KOPT-K1 (cell line): ENCODE results near the gene TP53BP1.

Experiments
- H3K27ac ChIP-seq: fragments of 200-600 bp; sonication (generic); 2 replicates; pipeline ENCODE4 v1.5.1; 2016; ENCODE audit warnings: antibody characterized with exemption, mild to moderate bottlenecking, low read depth, low read length; ENCODE audit not compliant: poor library complexity, severe bottlenecking
- H3K36me3 ChIP-seq: fragments of 200-600 bp; sonication (generic); 2 replicates; pipeline ENCODE4 v1.5.1; 2017; ENCODE audit warnings: antibody characterized with exemption, mild to moderate bottlenecking, low read length, moderate library complexity; ENCODE audit not compliant: insufficient read depth
- H3K9me3 ChIP-seq: fragments of 200-600 bp; sonication (generic); 2 replicates; pipeline ENCODE4 v1.5.1; 2017; ENCODE audit warnings: antibody characterized with exemption, low read length, mild to moderate bottlenecking; ENCODE audit not compliant: insufficient read depth, poor library complexity, severe bottlenecking

Gene TP53BP1

DNA sequence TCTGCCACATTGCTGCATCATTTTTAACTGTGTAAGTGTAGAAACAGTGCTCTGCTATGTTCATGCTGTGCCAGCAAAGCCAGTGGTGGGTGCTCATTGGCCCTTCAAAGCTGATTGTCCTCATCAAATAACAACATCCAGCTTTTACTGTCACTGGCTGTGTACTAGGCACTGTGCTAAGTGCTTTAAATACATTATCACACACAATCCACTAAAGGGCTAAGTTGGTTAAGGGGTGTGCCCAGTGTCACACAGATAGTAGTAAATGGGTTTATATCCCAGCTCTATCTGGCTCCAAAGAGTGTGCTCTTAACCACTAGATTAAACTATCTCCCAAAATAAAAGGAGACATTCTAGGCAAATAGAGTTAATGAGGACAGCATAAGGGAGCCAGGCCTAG lies 114.4 kb downstream of the TP53BP1 start:
- H3K36me3 ChIP-seq = peaks cover 70% of the 10 kb centered on the region
- H3K27ac ChIP-seq = no peak overlapping the region
- H3K9me3 ChIP-seq = no peaks in the 10 kb centered on the region

DNA sequence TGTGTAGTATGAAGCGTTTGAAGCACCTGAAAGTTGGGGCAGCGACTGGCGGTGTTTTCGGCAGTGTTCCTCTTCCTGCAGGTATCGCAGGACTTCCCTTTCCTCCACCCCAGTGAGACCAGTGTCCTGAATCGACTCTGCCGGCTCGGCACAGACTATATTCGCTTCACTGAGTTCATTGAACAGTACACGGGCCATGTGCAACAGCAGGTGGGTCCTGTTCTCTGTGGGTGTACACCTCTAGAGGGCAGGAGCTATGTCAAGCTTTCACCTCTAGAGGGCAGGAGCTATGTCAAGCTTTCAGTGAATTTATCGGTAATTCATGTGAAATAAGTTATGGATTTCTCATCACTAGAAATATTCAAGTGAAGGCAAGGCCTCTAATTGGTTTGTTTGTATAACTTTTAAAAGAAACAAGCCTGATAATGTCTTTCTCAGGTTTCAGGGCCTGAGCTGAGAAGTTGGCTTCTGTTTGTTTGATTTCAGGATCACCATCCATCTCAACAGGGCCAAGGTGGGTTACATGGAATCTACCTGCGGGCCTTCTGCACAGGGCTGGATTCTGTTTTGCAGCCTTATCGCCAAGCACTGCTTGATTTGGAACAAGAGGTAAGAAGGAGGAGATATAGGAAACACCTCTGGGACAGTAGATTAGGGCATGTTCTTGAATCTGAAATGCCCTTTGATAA lies 116.8 kb downstream of the TP53BP1 start:
- Histone ChIP-seq H3K36me3 (peaks cover 50% of the 10 kb centered on the region), H3K9me3 (no peaks in the 10 kb centered on the region), H3K27ac (no peak overlapping the region)

DNA sequence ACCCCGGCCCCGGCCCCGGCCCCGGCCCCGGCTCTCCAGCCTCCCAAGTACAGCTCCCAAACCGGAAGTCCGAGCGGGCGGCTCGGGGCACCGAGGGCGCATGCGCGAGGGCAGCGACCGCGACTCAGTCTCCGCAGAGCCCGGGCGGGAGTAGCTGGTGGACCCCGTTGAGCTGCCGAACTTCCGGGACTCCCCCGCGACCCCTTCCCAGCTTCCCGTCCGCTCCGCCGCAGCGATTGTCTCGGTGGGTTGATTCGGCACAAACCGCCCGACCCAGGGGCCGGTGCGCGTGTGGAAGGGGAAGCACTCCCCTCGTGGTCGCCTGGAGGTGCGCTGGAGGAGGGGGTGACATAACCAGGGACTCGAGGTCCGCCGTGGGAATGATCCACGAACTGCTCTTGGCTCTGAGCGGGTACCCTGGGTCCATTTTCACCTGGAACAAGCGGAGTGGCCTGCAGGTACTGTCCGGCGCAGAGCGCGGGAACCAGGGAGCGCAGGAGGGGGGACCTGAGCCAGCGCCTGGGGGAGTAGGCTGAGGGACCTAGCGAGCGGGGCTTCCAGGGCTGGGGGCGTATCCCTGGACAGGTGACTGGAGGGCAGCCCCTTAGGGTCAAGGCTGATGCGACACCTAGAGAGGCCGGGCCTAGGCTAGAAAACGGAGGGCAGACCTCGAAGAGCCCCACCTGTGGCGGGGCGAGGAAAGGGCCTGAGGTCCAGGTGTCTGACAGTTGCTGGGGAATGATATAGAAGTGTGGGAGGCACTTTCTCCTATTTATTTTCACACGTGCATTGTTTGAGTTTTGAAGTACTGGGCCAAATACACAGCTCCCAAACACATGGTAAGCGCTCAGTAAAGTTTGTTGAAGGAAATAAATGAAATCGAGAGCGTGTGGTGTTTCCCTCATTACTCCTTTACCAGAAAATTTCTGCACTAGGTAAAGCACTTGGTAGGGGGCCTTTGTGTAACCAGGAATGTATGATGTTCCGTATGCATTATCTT lies 121.7 kb downstream of the TP53BP1 start, which contains the start of the genes TUBGCP4 and ZSCAN29:
TUBGCP4 (plus strand) TSS at position 127 of the 1,000 bp plus-strand sequence; CDS start at position 381, 254 bp downstream.
ZSCAN29 (minus strand) TSS at position 69 of the 1,000 bp plus-strand sequence. CDS start 1,130 bp downstream, outside the sequence.
- Histone ChIP-seq H3K9me3 (no peaks in the 10 kb centered on the region), H3K27ac (peak within 1 kb of the TSS; percentile 86), H3K36me3 (peaks cover 20% of the 10 kb centered on the region)

DNA sequence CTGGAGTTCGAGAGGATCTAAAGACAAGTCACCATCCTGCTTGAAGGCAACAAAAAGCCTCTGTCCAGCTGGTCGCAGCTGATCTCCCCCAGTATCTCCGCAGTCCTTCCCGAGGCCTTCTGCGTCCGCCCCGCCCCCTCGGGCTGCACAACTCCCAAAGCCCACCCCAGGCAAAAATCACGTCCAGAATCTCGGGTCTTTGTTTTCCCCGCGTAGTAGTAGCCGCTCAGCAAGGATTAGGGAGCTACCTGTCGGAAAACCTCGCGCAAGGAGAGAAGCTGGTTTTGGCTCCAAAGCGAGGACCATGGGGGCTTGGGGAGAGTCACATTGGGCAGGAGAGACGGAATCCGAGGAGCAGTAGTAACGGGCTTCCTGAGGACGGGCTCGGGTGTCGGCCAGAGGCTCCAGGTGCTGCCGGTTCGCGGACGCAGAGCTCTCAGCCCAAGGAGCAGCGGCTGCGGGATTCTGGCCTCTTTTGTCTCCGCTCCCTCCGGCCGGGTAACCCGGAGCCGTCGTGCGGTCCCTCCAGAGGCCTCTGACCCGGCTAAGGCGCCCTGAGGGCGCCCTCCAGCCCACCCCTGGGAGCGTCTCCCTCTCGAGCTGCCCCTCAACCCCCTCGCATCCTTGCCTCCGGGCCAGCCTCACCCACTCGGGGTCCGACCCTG lies 122.5 kb downstream of the TP53BP1 start:
- Histone ChIP-seq H3K36me3 (peaks cover 28% of the 10 kb centered on the region), H3K27ac (peak overlapping the region; percentile 86), H3K9me3 (no peaks in the 10 kb centered on the region)

DNA sequence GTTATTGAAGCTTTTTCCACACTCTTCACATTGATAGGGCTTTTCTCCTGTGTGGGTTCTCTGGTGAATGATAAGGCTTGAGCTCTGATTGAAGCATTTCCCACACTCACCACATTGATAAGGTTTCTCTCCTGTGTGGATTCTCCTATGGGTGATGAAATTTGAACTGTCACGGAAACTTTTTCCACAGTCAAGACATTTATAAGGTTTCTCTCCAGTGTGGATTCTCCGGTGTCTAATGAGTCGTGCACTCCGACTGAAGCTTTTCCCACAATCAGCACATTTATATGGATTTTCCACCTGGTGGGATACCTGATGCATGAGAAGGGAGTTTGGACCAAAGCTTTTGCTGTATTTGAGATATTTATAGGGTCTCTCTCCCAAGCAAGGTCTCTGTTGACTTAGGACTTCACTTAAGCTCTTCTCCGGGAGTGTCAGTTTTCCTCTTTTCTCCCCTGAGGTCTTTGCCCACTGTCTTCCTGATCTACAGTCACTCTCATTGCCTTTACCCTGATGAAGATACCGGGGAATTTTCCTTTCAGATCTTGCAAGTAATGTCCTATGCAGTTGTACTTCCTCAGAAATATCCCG lies 131.5 kb downstream of the TP53BP1 start:
- H3K27ac ChIP-seq = no peak overlapping the region
- H3K36me3 ChIP-seq = peaks cover 90% of the 10 kb centered on the region
- peaks cover 63% of the 10 kb centered on the region for H3K9me3 ChIP-seq

DNA sequence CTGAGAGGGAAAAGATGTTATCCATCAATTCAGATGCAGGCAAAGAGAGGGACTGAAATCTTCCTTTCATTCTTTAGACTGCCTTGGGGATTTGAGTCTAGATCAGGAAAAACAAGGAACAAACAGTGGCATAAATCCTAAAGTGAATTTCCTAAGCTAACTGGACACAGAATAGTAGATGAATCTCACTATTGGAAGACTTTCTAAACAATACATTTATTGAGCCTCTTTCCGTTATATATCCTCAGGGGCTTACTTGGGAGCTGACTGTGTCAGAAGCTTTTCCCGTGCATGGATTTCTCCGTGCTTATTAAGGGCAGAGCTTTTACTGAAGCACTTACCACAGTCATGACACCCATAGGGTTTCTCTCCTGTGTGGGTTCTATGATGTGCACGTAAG lies 132.1 kb downstream of the TP53BP1 start:
- Histone ChIP-seq H3K36me3 (peaks cover 84% of the 10 kb centered on the region), H3K27ac (no peak overlapping the region), H3K9me3 (peaks cover 63% of the 10 kb centered on the region)
